HG03460 (cell line): ENCODE results near the gene NSA2.
"Not testable (repeated sequence)": the region's sequence is repeated elsewhere in the genome, so short reads cannot be mapped to it uniquely, and the experiment has no call there.

ENCODE experiments used
- ATAC-seq: cut with Tn5 transposase; IDR thresholded peaks from one replicate; pipeline ENCODE4 v1.9.1; 2021; ENCODE audit not compliant: unreplicated experiment

NSA2 gene

DNA sequence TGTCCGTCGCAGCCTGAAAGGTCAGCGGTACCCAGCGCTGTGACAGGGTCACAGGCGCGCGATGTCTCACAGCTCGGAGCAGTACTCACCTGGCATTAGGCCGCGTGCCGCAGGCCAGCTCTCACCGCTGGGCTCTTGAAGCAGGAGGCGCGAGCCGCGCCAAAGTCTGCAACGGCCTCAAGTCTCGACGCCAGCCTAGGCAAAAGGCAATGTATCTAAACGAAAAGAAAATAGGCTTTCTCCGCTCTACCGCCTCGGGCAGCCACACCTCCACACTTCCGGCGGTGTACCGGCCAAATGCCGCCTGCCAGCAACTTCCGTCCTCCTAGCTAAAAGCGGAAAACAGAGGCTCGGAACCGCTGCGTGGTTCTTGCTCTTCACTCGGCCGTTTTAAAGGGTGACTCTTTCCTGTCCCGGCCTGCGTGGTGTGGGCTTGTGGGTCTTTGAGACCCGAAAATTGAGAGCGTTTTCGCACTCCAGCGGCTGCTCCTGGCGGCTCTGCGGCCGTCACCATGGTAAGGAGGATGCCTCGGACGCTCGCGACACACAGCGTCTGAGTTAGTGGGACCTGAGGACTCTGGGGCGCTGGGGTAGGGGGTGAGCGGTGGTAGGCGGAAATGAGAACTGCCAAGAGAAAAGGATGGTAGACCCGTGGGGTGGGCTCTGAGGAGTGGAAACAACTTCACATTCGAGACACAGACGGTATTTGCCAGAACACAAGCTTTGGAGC is at the start of gene NSA2, which contains the start of gene GFM2:
NSA2 (plus strand) TSS at position 401 of the 730 bp plus-strand sequence; CDS start at position 513, 112 bp downstream.
GFM2 (minus strand) TSS at position 269 of the 730 bp plus-strand sequence. CDS start 3,375 bp downstream, outside the sequence.
- ATAC-seq = peak; percentile 89

DNA sequence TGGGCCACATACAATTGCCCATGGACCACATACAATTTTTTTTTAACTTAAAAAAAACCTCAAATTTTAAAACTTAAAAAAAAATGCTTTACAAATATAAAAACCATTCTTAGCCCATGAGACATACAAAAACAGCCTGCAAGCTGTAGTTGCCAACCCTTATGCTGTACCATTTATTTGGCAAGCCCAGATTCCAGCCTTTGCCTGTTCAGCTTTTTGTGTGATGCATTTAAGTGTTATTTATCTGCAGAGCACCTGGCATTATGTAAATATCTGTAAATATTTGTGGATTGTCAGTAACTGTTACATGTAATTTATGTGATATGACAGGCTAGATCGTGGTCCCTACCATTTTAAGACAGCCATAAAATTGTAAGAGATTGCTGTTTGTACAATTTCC is 49.5 kb upstream of the NSA2 start:
- ATAC-seq = no peak

DNA sequence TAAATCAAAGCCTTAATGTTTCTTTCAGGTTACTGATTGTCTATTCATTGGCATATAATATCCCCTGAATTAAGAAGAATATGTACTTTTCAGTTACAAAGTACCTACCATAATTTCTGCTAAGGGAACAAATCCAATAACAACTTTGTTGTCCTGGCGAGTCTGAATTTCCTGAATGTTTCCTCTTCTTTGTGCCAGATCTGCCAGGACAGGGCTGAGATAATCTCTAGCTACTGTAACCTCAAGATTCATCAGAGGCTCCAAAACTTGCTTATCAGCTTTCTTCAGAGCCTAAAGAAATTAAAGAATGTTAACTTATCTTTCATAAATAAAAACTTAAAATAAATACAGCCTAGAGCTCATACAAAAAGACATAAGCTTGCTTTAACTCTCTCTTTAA is 44.8 kb upstream of the NSA2 start:
- ATAC-seq = no peak

DNA sequence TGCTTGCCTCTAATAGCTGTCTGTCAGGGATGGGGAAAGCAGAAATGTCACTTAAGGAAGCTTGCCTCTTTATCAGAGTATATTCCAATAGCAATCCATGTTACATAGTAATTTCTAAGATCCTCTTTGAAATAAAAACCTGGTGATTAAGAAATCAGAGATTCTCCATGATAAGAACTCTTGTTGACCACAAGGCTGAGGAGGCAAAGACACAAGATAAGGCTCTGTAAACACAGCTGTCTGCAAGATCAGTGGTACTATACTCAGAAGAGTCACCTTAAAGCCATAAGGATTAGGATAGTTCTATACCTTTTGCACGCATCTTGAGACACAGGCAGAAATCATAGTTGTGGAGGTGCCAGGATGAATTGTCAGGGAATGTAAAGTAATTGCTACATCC is 41.7 kb upstream of the NSA2 start:
- ATAC-seq = no peak

DNA sequence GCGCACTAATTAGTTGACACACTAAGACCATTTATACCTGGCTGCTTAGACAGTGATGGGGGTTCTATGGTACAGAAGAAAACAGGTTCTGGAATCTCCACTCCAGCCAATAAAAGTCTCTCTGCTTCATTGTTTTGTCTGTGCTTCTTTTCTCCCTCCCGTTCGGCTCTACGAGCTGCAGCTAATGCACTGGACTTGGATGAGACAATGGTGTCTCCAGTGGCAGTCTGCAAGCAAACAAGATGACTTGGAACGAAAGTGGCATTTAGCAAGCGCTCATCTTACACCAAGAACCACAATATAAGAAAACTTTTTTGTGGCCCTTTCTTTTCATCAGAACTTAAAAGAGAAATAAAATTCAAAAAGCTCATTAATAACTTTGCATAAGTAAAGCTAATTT is 30.3 kb upstream of the NSA2 start:
- ATAC-seq = no peak

DNA sequence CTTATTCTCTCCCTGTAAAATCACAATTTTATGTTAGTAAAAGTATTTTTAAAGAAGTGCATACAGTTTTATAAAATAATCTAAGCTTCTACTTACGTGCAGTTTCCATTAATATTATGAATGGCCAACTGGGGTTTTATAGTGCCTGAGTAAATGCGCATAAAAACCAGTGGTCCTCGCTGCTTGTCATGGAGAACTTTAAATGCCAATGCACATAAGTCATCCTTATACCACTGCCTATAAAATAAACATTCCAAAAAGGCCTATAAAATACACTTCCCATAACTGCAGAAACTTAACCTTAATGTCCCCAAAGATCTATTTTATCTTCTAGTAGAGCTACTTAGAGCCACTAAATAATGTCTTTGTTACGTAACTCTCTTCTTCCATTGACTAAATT is 28.6 kb upstream of the NSA2 start:
- no peak for ATAC-seq

- not testable (repeated sequence) for ATAC-seq
Measured at GRCh38 chr5:74748742-74749141, 18.3 kb upstream of the NSA2 start.

GRCh38 chr5:74761241-74761640 is 5.8 kb upstream of the NSA2 start:
- no peak for ATAC-seq

DNA sequence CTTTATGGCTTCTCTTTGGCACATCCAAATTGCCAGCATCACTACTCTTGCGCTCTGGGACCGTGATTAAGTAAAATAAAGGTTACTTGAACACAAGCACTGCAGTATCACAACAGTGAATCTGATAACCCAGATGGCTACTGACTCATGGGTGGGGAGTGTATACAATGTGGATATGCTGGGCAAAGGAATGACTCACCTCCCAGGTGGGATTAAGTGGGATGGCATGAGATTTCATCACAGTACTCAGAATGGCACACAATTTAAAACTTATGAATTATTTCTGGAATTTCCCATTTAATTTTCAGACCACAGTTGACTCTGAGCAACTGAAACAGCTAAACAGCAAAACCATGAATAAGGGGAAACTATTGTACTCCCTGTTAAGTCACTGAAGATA is 4.5 kb upstream of the NSA2 start:
- ATAC-seq = no peak

DNA sequence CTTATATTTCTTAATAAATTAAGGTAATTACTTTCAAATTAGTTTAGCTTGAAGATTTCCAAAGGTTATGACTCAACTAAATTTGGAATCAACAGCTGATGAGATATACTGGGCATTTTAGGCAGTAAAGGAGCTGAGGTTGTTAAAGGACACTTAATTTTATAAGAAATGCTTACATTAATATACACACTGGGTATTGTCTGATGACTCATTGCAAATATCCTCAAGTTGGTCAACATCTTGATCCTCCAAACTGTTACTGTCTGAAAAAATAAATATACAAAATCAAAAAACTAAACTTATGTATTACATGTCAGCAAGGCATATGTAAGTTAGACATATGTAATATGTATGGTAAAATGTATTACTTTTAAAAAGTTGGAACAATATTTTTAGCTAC is 3.5 kb upstream of the NSA2 start:
- ATAC-seq = no peak

- ATAC-seq = no peak
Measured at GRCh38 chr5:74765201-74765600, 1.8 kb upstream of the NSA2 start.

- no peak for ATAC-seq
Measured at GRCh38 chr5:74765929-74766328, 1.1 kb upstream of the NSA2 start.

- peak; percentile 41 for ATAC-seq
Measured at GRCh38 chr5:74766418-74766848, 616 bp upstream of the NSA2 start.

GRCh38 chr5:74767579-74767913 is 497 bp downstream of the NSA2 start:
- ATAC-seq = peak; percentile 16

- ATAC-seq = no peak
Measured at GRCh38 chr5:74772359-74772758, 5.3 kb downstream of the NSA2 start.

DNA sequence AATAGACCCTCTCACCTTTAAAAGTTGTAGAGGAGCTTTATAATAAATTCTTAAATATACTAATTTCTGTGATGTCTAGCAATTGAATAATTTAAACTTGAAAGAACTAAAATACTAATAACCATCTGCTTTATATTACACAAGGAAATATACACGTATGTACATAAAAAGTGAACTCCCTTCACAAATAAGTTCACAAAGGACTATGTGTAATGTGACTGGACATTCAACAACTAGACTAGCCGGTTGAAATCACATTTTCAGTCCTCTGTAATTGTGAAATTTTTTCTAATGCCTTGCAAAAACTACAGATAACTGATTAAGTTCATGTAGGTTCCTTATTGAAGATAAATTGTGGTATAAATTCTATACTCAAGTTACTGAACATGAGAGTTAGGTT is 11.6 kb downstream of the NSA2 start:
- no peak for ATAC-seq

DNA sequence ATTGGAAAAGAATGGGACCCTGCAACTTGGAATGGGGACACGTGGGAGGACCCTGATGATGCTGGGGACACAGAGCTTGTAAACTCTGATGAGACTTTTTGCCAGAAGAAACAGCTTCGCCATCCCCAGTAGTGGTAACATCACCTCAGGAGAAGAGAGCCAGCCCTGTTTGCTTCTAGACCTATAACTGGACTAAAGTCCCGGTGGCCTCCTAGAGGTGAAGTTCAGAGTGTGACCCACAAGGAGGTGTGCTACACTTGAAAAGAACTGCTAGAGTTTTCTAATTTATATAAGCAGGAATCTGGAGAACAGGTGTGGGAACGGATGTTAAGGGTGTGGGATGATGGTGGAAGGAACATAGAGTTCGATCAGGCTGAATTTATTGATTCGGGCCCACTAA is 19.8 kb downstream of the NSA2 start:
- no peak for ATAC-seq

GRCh38 chr5:74787424-74787823 is 20.4 kb downstream of the NSA2 start:
- no peak for ATAC-seq

DNA sequence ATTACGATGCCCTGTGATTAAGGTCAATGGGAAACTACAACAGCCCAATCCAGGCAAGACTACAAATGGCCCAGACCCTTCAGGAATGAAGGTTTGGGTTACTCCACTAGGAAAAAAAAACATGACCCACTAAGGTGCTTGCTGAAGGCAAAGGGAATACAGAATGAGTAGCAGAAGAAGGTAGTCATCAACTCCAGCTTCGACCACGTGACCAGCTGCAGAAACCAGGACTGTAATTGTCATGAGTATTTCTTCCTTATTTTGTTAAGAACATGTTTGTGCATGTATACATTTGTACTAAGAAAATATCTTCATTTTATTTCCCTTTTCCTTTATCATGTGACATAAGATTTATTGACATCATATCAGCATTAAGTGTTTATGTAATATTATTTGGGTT is 24.6 kb downstream of the NSA2 start:
- ATAC-seq = not testable (repeated sequence)

DNA sequence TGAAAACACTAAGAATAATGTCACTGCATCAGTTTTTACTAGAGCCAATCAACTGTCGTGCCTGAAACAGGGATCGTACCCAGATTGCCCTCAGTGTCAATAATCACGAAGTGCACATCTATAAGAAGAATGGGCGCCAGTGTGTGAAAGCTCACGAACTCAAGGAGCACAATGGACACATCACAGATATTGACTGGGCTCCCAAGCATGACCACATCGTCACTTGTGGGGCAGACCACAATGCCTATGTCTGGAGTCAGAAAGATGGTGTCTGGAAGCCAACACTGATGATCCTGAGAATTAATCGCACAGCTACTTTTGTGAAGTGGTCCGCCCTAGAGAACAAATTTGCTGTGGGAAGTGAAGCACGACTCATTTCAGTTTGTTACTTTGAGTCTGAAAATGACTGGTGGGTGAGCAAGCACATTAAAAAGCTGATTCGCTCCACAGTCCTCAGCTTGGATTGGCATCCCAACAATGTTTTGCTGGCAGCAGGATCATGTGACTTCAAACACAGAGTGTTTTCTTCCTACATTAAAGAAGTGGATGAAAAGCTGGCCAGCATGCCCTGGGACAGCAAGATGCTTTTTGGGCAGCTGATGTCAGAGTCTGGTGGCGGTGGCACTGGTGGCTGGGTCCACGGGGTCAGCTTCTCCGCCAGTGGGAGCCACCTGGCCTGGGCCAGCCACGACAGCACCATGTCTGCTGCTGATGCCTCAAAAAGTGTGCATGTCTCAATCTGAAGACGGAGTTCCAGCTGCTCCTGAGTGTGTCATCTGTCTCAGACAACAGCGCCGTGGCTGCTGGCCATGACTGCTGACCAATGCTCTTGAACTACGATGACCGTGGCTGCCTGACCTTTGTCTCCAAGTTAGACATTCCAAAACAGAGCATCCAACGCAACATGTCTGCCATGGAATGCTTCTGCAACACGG is 32.2 kb downstream of the NSA2 start:
- ATAC-seq = no peak

GRCh38 chr5:74801197-74801596 is 34.1 kb downstream of the NSA2 start:
- ATAC-seq = no peak

GRCh38 chr5:74801941-74802340 is 34.9 kb downstream of the NSA2 start:
- ATAC-seq = no peak
